Stimulated activated CD8-positive, alpha-beta memory T cell treated with anti-CD3 and anti-CD28 coated beads, Interleukin-15, amount 100 ng/mL, for 1 hour (primary cell): Measurements from ENCODE around the gene TCEANC2.
"Not testable (repeated sequence)": the region's sequence is repeated elsewhere in the genome, so short reads cannot be mapped to it uniquely, and the experiment has no call there.

Experiments
- DNase-seq: peaks from one replicate; pipeline ENCODE4 v3.0.0-alpha.2; 2020; ENCODE audit warnings: low read depth

TCEANC2 gene

GRCh38 chr1:54027848-54028247, 25.6 kb upstream of the TCEANC2 start:
- no peak for DNase-seq

DNA sequence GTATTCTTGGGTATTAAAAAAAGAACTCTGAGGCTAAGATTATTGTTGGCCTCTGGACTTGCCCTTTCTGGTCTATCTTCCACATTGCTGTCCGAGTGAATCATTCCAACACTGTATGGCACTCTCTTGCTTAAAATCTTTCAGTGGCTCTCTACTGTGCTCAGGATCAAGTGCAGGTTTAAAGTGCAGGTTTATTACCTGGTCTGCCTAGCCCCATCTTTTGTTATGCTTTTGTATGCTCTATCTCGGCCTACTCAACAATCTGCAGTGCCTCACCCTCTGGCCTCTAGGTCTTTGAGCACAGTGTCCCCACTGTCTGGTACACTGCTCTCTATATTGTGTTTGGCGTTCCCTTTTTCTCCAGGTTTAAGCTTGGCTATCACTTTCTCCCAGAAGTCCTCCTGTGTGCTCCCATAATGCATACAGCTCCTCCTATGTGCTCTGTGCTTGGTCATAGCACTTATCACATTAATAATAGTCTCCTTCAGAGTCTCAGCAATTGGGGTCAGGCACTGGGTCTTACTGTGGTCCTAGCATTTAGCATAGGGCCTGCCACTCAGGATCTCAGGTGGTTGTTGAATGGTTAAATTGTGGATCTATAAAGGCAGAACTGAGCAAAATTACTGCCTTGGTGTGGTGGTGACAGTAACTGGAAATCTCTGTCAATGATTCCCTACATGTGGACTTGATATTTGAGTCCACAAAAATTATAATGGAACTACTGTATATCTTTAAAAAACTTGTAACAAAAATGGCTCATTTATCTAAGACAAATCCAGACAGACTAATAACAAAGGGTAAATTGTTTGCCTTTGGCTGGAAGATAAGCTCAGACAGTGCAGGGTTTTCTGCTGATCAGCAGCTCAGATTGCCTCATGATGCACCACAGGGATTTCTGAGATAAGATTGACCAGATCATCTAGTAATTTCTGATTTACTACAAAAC, 24.8 kb upstream of the TCEANC2 start:
- no peak for DNase-seq

GRCh38 chr1:54037476-54037875, 15.9 kb upstream of the TCEANC2 start:
- DNase-seq = no peak

GRCh38 chr1:54041806-54042205, 11.6 kb upstream of the TCEANC2 start:
- no peak for DNase-seq

GRCh38 chr1:54045496-54045895, 7.9 kb upstream of the TCEANC2 start:
- DNase-seq = no peak

- no peak for DNase-seq
Measured at GRCh38 chr1:54046671-54047383, 6.6 kb upstream of the TCEANC2 start.

DNA sequence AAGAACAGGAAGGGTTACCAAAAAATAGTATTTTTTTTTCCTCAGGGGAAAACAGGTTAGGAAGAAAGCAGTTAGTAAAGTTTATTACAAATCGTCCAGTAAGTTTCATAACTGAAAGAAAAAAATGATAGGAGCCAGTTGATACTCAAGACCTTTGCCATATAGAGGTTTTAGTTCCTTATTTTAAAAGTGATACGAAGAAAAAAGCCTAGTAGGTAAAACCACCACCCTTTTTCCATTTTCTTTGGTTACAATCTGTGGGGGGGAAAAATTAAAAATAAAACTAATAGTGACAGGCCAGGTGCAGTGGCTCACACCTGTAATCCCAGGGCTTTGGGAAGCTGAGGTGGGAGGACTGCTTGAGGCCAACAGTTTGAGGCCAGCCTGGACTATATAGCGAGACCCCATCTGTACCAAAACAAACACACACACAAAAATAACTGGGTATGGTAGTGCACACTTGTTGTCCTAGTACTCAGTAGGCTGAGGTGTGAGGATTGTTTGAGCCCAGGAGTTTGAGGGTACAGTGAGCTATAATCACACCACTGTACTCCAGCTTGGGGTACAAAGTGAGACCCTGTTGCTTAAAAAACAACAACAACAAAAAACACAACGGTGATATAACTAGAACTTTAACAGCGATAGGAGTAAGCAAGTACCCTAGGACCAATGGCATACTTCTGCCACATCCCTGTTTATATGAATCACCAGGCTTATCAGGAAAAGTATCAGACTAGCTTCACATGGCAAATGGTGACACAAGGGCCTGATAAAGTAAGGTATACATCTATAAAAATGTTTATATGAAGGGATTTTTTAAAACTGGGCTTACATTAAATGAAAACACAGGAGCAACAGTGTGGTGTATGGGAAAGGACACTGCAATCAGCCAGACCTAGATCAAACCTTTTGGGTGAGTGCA, 5.8 kb upstream of the TCEANC2 start:
- DNase-seq = no peak

DNA sequence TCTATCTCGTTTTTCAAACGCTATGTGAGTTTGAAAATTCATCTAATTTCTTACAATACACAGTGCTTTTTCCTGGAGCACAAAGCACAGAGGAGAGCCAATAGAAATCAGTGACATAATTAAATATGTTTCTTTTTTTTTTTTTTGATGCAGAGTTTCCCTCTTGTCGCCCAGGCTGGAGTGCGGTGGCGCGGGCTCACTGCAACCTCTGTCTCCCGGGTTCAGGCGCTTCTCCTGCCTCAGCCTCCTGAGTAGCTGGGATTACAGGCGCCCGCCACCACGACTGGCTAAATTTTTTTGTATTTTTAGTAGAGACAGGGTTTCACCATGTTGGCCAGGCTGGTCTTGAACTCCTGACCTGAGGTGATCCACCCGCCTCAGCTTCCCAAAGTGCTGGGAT, 3.0 kb upstream of the TCEANC2 start:
- not testable (repeated sequence) for DNase-seq

DNA sequence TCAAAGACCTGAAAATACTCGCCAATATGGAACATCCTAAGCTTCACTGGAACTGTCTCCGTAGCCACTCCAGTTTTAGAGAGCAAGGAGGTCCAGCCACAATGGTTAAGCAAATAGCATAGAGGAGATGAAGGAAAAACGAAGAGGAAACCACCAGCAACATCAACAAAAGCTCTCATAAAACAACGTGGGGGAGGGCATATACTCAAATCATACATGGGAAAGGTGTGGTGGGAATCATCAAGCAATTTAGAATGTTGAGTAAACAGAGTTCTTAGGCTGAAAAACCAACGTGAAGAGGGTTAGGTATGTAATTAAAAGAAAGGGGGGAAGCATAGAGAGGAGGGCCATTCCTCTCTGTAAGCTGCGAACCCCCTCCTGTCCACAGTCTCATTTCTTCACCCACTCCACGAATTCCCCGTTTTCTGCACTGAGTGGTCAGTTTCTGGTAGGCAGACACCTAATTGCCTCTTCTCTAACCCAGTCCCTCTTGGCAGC, 1.4 kb upstream of the TCEANC2 start:
- DNase-seq = no peak

- no peak for DNase-seq
Measured at GRCh38 chr1:54052431-54052933, 926 bp upstream of the TCEANC2 start.

DNA sequence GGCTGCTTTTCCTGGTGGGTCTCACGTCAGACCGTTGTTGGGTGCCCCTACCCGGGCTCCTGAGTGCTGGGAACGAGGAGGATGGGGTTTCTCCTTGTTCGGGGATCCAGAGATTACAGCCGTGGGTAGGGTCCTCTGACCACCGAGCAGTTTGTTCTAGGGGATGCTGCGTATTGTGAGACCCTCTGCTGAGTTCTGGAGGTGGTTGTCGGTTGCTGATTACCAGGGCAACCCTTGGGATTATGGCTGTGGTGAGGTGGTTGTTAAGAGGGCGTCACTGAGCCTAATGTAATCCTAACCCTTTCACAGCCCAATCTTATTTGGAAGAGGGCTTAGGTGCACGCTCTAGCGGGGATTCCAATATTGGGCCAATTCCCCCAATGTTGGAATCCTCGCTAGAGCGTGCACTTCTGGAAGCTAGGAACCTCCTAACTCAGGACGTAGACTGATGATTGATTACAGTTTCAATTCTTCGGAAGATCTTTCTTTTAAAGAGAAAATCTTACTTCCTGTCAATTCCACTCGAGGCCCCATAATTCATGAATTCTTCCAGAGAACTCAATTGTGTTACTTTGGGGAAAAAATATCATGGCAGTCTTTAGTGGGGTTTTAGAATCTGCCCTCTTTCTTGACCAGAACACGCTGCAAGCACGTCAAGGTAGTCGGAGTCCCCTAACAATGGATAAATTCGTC, 483 bp downstream of the TCEANC2 start:
- DNase-seq = no peak

DNA sequence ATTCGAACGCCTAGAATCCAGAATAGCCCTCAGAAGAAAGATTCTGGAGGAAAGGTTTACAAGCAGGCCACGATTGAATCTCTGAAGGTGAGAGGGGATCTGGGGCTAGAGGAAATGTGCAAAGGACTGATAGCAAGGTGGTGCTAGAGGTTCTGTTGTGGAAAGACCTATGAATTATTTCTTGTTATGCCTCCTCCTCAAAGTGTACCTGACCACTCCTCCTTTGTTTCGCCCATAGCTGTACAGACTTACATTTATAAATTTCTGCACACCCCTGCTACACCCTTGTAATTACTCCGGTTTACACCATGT, 986 bp downstream of the TCEANC2 start:
- no peak for DNase-seq

DNA sequence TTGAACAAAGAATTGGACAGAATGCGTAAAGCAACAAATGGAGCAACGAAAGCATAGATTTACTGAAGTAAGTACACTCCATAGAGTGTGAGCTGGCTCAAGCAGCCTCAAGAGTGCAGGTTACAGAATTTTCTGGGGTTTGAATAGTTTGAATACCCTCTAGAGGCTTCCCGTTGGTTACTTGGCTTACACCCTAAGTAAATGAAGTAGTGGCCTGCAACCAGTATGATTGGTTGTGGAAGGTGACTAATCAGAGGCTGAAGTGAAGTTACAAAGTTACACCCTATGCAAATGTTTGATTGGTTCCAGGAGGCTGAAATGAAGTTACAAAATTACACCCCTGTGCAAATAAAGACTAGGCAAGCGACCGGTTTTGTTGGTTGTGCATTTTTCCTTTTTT, 10.9 kb downstream of the TCEANC2 start:
- DNase-seq = no peak

DNA sequence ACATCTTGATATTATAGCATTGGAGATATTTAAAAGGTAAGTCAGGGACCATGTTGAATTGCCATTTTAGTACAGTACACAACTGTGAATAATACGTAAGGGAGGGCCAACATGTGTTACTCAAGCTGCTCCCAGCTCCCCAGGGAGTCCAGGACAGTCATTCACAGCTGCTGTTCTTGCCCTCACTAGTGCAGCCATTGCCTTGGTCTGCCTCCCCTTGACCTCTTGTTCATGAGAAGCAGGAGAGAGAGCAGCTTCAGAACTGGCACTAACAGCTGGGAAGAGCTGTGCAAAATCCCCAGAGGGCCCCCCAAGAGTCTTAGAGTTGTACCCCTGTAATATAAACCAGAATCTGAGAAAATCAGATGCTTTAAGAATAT, 16.4 kb downstream of the TCEANC2 start:
- no peak for DNase-seq

DNA sequence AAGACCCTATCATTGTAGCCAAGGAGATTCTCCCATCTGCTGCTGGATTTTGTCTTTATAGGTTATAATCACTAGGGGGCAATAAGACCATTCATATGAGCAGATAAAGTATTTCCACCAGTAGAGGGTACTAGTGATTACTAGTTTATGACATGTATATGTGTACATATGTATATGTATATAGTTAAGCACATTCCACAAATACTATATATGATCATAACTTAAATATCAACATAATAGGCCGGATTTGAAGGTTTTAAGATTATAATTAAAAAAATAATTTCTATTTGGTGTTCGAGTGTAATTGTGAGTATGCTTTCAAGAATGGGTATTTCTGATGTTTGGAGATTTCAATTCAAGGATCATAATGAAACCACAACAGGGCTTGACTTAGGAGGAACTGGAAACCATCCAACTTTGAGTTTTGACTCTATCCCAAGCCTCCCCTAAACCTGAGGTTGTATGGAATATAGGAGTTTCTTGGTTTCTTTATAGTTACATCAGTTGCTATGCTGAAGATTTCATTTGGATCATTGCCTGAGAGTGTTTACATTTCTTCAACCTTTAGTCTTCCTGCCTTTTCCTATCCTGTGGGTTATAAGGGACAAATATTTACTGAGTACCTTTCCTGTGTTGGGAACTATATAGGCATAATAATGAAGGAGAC, 16.9 kb downstream of the TCEANC2 start:
- no peak for DNase-seq

DNA sequence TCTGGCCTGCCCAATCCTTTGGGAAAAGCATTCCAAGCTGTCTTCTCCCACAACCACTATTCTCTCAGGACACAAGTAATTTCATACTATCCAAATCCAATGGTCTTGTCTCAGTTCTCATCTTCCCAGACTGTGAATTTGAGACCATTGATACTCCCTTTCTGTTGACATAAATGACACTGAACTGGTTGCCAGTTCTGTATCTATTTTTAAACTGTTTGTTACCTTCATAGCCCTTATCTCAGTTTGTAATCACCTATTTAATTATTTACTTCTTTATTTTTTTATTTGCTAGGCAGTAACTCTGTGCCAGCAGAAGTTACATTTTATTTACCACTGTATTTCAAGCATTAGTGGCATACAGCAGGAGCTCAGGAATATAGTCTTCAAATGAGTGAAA, 24.0 kb downstream of the TCEANC2 start:
- no peak for DNase-seq

DNA sequence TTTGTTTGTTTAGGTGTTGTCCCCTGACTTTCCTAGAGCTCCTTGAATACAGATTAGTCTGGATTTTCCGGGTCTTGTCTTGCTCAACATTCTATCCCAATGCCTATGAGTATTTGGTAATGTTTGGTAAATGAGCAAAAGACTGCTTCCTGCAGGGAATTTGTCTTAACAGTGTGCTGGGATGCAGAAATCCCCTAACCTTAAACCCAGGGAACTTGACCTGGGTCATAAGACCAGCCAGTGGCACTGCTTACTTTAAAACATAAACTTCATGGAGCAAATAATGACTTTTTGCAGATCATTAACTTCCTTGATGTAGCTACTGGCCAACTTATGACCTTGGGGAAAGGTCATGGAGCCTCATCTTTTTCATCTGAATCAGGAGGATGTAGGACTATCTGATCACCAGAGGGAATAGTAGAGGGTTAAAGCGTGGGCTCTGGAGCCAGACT, 27.2 kb downstream of the TCEANC2 start:
- DNase-seq = no peak

- DNase-seq = peak; percentile 28
Measured at GRCh38 chr1:54081306-54082270, 28.2 kb downstream of the TCEANC2 start.

GRCh38 chr1:54084794-54085193, 31.4 kb downstream of the TCEANC2 start:
- no peak for DNase-seq

GRCh38 chr1:54086754-54087153, 33.3 kb downstream of the TCEANC2 start:
- DNase-seq = no peak
